GM21717 (cell line): ENCODE measurements around the gene MPO.

Experiments used
- ATAC-seq: cut with Tn5 transposase; IDR thresholded peaks from one replicate; pipeline ENCODE4 v1.9.1; 2021; ENCODE audit warnings: mild to moderate bottlenecking, moderate library complexity; ENCODE audit not compliant: unreplicated experiment

MPO gene

GRCh38 chr17:58306131-58306951 is 25.6 kb upstream of the MPO start:
- no peak for ATAC-seq

DNA sequence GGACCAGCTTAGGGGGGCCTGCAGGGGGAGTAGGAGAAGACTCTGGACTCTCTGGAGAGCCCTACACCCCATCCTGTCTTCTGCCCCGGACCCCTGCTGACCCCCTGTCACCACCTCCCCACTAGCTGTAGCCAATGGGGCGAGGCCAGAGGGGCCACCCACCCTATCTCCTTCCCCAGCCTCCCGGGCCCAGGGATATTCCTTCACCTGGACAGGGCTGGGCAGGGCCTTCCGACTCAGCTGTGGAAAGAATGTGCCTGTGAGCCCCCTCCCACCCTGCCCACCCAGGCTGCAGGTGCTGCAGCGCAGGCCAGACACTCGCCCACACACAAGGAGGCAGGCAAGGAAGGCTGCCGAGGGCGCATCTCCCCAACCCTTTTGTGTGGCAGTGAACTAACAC is 24.9 kb upstream of the MPO start:
- no peak for ATAC-seq

GRCh38 chr17:58304750-58305486 is 24.2 kb upstream of the MPO start:
- ATAC-seq = no peak

DNA sequence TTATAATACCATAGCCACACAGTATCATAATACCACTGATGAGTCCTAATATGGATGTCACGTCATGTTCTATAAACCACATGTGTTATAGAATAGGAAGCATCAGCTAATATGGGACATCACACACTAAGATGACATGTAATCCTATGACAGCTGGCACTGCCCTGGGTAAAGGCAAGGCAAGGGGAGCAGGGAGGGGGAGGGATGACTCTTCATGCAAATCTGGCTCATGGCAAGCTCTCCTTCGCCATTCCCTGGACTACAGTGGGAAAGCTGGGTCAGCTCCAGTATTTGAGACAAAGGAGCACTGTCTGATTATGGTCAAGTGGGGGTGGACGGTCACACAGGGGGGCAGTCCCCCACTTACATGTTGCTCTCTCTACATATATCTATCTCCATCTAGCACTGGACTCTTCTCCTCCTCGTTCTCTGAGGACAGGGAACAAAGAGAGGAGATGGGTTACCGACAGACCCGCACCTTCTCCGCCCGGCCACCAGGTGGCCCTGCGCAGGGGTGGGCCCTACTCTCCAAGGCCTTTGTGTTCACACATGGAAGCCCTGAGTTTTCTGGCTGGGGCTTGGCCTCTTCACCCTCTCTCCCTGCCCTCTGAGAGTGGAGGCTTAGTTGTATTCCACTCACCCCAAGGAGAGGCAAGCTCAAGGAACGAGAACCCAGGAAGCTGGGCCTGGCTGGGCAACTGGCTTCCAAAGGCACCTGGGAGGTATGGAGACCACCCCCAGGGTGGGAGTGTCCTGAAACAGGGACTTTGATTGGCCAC is 23.4 kb upstream of the MPO start:
- ATAC-seq = peak; percentile 68

DNA sequence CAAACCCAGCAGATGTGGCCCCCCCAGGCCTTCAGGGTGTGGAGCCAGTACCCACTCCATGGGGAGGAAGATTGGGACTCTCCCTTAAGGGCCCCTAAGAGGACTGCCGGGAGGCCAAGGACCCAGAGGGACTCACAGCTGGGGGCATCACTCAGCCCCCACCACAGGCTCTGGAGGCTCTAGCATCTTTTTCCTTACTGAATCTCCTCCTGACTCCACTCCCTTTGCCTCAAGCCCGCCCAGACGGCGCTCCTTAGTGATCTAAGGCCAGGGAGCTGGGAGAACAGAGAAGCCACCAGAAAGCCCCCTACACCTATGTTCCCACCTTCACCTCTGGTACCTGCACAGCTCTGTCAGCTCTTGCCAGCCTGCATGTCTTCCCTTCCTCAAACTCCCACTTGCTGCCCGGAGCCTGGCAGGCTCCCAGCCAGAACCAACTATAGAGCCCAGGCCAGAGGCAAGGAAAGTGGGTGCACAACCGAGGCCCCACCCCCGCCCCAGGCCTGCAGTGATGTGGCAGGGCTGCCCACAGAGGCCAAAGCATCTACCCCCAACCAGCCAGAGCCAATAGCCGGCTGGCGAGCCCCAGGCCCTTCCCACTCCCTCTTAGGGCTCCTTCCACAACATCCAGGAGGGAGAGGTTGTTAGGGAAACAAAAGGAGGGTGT is 22.3 kb upstream of the MPO start:
- no peak for ATAC-seq

- ATAC-seq = no peak
These were observed 21.6 kb upstream of the MPO start for GRCh38 chr17:58302171-58302918.

GRCh38 chr17:58301504-58302150 is 20.9 kb upstream of the MPO start:
- no peak for ATAC-seq

DNA sequence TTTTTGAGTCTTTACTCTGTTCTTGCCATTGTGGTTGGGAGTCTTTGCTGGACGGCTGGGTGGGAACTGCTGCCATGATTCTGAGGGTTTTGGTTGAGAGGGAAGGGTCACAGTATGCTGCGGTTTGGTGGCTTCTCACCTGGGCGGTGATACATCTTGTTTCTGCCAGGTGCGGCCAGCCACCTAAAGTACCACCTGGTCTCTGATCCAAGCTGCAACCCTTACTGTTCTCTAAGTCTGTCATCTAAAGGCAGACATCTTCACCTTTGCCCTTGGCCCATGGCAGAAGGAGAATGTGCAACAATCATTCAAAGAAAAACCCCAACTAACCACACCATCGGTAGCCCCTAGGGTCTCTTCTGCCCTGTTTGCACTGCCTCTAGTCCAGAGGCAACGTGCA is 19.6 kb upstream of the MPO start:
- no peak for ATAC-seq

DNA sequence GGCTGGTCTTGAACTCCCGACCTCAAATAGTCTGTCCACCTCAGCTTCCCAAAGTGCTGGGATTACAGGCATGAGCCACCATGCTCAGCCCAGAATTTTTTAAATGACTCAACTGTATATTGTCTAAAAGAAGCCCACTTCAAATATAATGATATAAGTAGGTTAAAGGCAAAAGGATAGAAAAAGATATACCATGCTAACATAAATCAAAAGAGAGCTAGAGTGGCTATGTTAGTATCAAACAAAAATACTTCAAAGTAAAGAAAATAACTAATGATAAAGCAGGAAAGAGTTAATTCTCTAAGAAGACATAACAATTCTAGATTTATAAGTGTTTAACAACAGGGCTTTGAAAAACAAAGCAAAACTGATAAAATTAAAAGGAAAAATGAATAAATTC is 13.3 kb upstream of the MPO start:
- ATAC-seq = no peak

GRCh38 chr17:58291246-58291645 is 10.5 kb upstream of the MPO start:
- no peak for ATAC-seq

- ATAC-seq = no peak
These were observed 9.1 kb upstream of the MPO start for GRCh38 chr17:58289869-58290268.

GRCh38 chr17:58285422-58285810 is 4.7 kb upstream of the MPO start:
- ATAC-seq = no peak

DNA sequence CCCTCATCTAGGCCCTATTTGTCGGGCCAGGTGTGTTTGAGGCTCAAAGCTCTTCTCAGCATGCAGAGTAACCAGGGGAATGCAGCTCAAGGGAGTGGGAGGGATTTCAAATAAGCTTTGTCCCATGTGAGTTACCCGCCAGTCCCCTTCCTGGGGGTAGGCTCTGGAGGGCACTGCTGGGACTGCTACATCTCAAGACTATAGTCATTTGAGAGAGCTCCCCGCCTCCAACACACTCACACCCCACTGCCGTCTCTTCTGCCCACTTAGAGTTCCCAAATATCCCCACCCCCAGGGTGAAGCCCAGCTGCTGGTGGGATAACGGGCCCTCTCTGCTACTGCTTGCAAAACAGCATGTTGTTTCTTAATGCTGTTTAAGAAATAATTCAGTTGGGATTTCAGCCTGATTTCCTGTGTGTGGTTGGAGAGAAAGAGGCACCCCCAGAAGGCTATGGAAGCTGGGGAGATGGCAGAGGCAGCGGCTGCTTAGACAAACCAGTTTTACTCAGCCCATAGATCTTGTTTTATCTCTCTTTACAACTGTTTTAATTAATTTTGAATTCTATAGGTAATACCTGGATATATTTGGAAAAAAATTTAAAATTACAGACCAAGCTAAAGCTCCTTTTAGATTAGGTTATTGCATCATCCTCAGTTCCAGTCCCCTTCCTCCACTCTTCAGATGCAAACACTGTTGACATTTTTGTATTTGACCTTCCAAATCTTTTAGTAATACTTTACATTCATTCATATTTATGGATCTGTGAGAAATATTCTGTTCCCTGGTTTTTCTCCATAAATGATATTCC is 4.1 kb upstream of the MPO start:
- ATAC-seq = no peak

DNA sequence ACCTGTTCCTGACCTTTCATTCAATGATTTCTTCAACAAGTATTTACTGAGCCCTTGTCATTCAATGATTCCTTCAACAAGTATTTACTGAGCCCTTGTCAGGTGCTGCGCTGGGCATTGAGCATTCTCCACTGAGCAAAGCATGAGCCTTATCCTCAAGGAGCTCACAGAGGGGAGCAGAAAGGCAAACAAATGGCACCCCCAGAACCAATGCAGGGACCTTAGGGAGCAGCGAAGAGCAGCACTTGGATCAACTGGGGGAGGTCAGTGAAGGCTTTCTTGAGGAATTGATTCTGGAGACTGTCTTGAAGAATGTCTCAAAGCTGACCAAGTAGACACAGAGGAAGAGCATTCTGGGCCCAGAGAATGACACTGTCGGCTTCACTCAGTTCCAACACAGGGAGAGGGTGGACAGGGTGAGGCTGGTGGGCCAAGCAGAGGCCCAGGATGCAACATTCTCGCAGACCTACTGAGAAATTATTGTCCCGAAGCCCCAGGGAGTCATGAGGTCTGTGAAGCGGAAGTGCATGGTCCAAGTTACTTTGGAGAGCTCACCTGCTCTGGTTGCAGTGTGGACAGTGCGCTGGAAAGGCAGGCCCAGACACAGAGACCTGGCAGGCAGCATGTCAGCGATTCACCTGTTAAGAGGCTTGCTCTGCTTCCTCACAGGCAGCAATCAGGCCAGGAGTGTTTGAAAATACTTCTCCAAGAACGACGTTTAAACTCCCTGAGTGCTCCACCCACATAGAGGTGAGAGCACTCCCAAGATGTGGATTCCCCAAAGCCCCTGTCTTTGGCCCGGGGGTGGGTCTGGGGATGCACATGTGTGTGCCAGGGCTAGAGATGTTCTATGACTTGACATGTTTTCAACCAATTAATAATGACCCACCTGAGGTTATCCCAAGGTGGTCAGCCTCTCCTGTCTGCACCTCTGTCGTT is 3.2 kb upstream of the MPO start:
- no peak for ATAC-seq

DNA sequence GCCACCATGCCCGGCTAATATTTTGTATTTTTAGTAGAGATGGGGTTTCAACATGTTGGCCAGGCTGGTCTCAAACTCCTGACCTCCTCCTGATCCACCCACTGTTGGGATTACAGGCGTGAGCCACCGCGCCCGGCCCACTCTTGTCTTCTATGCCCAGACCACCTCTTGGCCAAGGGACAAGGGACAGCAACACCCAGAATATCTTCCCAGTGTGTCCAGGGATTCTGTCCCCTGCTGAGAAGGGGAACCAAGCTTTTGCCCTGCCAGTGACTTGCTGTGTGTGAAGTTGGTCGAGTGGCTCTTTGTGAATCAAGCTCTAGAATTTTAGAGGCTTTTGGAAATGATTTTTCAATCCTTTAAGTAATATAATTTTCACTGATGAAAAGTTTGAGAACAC is 1.7 kb upstream of the MPO start:
- no peak for ATAC-seq

- ATAC-seq = no peak
These were observed 826 bp upstream of the MPO start for GRCh38 chr17:58281511-58282011.

- no peak for ATAC-seq
These were observed 827 bp downstream of the MPO start for GRCh38 chr17:58279736-58280479.
